ENCODE data around the gene PICK1.

Gene PICK1

GRCh38 chr22:38075105-38075825 is 18.1 kb downstream of the PICK1 start:
- TF ChIP-seq CEBPB (IDR thresholded peaks at IDR 0.05) (no peak), CREB1 (IDR thresholded peaks at IDR 0.05; ENCODE audit: low read depth) (no peak), FOXM1 (IDR thresholded peaks at IDR 0.05; ENCODE audit: borderline replicate concordance, low read depth) (no peak), MAX (IDR thresholded peaks at IDR 0.05) (no peak), ZBTB7A (IDR thresholded peaks at IDR 0.05; ENCODE audit: low read depth) (no peak), EGR1 (IDR thresholded peaks at IDR 0.05) (no peak), USF1 (IDR thresholded peaks at IDR 0.05) (no peak), EP300 (IDR thresholded peaks at IDR 0.05; ENCODE audit: borderline replicate concordance) (no peak), RAD21 (IDR thresholded peaks at IDR 0.05; ENCODE audit: low read depth) (no peak)

- TF ChIP-seq REST (IDR thresholded peaks at IDR 0.05; ENCODE audit: low read depth) (no peak), YY1 (IDR thresholded peaks at IDR 0.05; ENCODE audit: low read depth) (no peak), CREB1 (IDR thresholded peaks at IDR 0.05; ENCODE audit: low read depth) (no peak), EP300 (IDR thresholded peaks at IDR 0.05; ENCODE audit: borderline replicate concordance) (no peak), FOXM1 (IDR thresholded peaks at IDR 0.05; ENCODE audit: borderline replicate concordance, low read depth) (no peak), ZBTB7A (IDR thresholded peaks at IDR 0.05; ENCODE audit: low read depth) (no peak), MAX (IDR thresholded peaks at IDR 0.05) (no peak), USF1 (IDR thresholded peaks at IDR 0.05) (no peak), RAD21 (IDR thresholded peaks at IDR 0.05; ENCODE audit: low read depth) (no peak), NFIC (IDR thresholded peaks at IDR 0.05) (no peak), TAF1 (IDR thresholded peaks at IDR 0.05; ENCODE audit: low read depth) (no peak), EGR1 (IDR thresholded peaks at IDR 0.05) (no peak), TCF12 (IDR thresholded peaks at IDR 0.05; ENCODE audit: low read depth) (no peak), TEAD4 (IDR thresholded peaks at IDR 0.05) (no peak), CEBPB (IDR thresholded peaks at IDR 0.05) (no peak)
These were observed 18.8 kb downstream of the PICK1 start for GRCh38 chr22:38075961-38076360.

GRCh38 chr22:38077096-38077495 is 19.9 kb downstream of the PICK1 start:
- TF ChIP-seq TAF1 (IDR thresholded peaks at IDR 0.05; ENCODE audit: low read depth) (no peak), CEBPB (IDR thresholded peaks at IDR 0.05) (no peak), EGR1 (IDR thresholded peaks at IDR 0.05) (no peak), TEAD4 (IDR thresholded peaks at IDR 0.05) (no peak), TCF12 (IDR thresholded peaks at IDR 0.05; ENCODE audit: low read depth) (no peak), NFIC (IDR thresholded peaks at IDR 0.05) (no peak), MAX (IDR thresholded peaks at IDR 0.05) (no peak), CREB1 (IDR thresholded peaks at IDR 0.05; ENCODE audit: low read depth) (no peak), USF1 (IDR thresholded peaks at IDR 0.05) (no peak), ZBTB7A (IDR thresholded peaks at IDR 0.05; ENCODE audit: low read depth) (no peak), REST (IDR thresholded peaks at IDR 0.05; ENCODE audit: low read depth) (no peak), EP300 (IDR thresholded peaks at IDR 0.05; ENCODE audit: borderline replicate concordance) (no peak), FOXM1 (IDR thresholded peaks at IDR 0.05; ENCODE audit: borderline replicate concordance, low read depth) (no peak), RAD21 (IDR thresholded peaks at IDR 0.05; ENCODE audit: low read depth) (no peak), YY1 (IDR thresholded peaks at IDR 0.05; ENCODE audit: low read depth) (no peak)

GRCh38 chr22:38077595-38077994 is 20.4 kb downstream of the PICK1 start:
- no peak for TF ChIP-seq NFIC (IDR thresholded peaks at IDR 0.05)
- no peak for TF ChIP-seq ZBTB7A (IDR thresholded peaks at IDR 0.05; ENCODE audit: low read depth)
- no peak for TF ChIP-seq EGR1 (IDR thresholded peaks at IDR 0.05)
- TF ChIP-seq RAD21 (IDR thresholded peaks at IDR 0.05; ENCODE audit: low read depth), result no peak
- TF ChIP-seq EP300 (IDR thresholded peaks at IDR 0.05; ENCODE audit: borderline replicate concordance), result no peak
- TF ChIP-seq YY1 (IDR thresholded peaks at IDR 0.05; ENCODE audit: low read depth), result no peak
- no peak for TF ChIP-seq TAF1 (IDR thresholded peaks at IDR 0.05; ENCODE audit: low read depth)
- no peak for TF ChIP-seq USF1 (IDR thresholded peaks at IDR 0.05)
- no peak for TF ChIP-seq MAX (IDR thresholded peaks at IDR 0.05)
- TF ChIP-seq TCF12 (IDR thresholded peaks at IDR 0.05; ENCODE audit: low read depth), result no peak
- no peak for TF ChIP-seq CEBPB (IDR thresholded peaks at IDR 0.05)
- no peak for TF ChIP-seq FOXM1 (IDR thresholded peaks at IDR 0.05; ENCODE audit: borderline replicate concordance, low read depth)
- no peak for TF ChIP-seq REST (IDR thresholded peaks at IDR 0.05; ENCODE audit: low read depth)
- TF ChIP-seq TEAD4 (IDR thresholded peaks at IDR 0.05), result no peak
